ENCODE data around the gene MTHFSD. TPM values are rescaled to one million over a fixed set of nuclear protein-coding genes. Genes with fewer than 3 reads are reported as not detected.

MTHFSD gene
- total and polyA plus RNA-seq, 9 donors = 11.0 to 24.9 (median 21.8) TPM

GRCh38 chr16:86584071-86584685 is 29.1 kb upstream of the MTHFSD start:
- TF ChIP-seq CTCF (IDR thresholded peaks at IDR 0.05) (no peak), EP300 (IDR thresholded peaks at IDR 0.05) (no peak), POLR2A (IDR thresholded peaks at IDR 0.05) (no peak)
- intact Hi-C loops (cut with DNase I) = no loop called here
- no peak overlapping the region for H3K4me3 ChIP-seq
- no peaks in the 10 kb centered on the region for H3K27me3 ChIP-seq
- no peaks in the 10 kb centered on the region for H3K36me3 ChIP-seq
- H3K9me3 ChIP-seq = no peaks in the 10 kb centered on the region
- no peak overlapping the region for H3K27ac ChIP-seq
- no peaks in the 10 kb centered on the region for H3K4me1 ChIP-seq (ENCODE audit: insufficient read depth)
- DNase-seq = no peak
- WGBS, 3 donors = 75 to 93% (median 77%) methylated on average over 6 of the region's 6 CpGs

GRCh38 chr16:86581458-86581857 is 26.4 kb upstream of the MTHFSD start:
- TF ChIP-seq POLR2A (IDR thresholded peaks at IDR 0.05) (no peak), EP300 (IDR thresholded peaks at IDR 0.05) (no peak), CTCF (IDR thresholded peaks at IDR 0.05) (no peak)
- no peak overlapping the region for H3K4me3 ChIP-seq
- no peaks in the 10 kb centered on the region for H3K27me3 ChIP-seq
- intact Hi-C loops (cut with DNase I) = no loop called here
- DNase-seq = no peak
- H3K4me1 ChIP-seq (ENCODE audit: insufficient read depth) = no peaks in the 10 kb centered on the region
- no peak overlapping the region for H3K27ac ChIP-seq
- no peaks in the 10 kb centered on the region for H3K9me3 ChIP-seq
- no peaks in the 10 kb centered on the region for H3K36me3 ChIP-seq
- whole genome bisulfite sequencing, 3 donors = 65 to 68% (median 68%) methylated on average over 4 of the region's 4 CpGs

DNA sequence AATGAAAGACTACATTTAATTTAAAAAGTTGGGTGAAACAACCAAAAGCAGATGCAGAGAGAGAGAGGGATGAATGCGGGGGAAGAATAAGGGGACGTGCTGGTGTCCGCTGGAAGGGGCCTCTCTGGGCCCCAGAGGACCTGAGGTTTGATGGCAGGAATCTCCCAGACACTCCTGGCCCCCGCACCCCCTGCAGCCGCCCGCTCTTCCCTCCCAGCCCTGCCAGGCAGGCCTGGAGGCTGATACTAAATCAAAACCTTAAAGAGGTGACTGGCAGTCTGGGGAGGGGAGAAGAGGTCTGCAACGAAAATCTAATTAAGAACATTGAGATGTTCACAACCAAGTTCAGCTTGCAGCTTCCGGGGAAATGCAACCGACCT is 25.7 kb upstream of the MTHFSD start:
- Histone ChIP-seq H3K4me1 (ENCODE audit: insufficient read depth) (no peaks in the 10 kb centered on the region), H3K27me3 (no peaks in the 10 kb centered on the region), H3K9me3 (no peaks in the 10 kb centered on the region), H3K36me3 (no peaks in the 10 kb centered on the region), H3K4me3 (no peak overlapping the region), H3K27ac (no peak overlapping the region)
- TF ChIP-seq POLR2A (IDR thresholded peaks at IDR 0.05) (no peak), EP300 (IDR thresholded peaks at IDR 0.05) (no peak), CTCF (IDR thresholded peaks at IDR 0.05) (no peak)
- no peak for DNase-seq
- intact Hi-C loops (cut with DNase I) = no loop called here
- WGBS, 3 donors = 88 to 93% (median 90%) methylated on average over 9 of the region's 9 CpGs

DNA sequence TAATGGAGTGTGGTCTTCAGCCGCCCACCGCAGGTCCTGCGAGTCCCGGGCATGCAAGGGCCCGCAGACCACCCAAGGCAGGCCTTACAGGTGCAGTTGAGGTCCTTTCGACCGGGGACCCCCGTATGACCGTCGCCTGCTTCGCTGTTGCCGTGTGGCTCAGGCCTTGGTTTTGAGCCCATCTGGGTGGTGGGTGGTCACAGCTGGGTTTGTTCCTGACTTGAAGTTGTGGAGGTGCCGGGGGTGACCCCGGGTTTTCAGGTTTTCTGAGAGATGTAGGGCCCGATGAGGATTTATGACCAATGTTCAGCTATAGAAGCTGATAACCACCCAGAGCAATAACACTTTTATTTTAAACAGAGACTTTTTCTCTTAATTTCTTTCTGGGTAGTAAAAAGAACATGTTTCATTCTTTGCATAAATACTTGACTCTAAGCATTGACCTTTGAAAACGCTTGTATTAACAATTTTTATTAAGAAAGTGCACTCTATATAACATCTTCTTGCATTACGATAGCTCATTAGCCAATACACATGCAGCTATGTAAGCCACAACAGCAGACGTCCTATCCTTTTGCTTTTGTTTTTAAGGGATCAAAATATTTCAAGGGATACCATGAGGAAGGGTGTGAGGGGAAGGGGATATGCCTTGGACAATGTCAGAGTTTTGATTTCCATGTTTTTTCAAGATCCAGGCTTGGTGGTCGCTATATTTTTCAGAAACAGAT is 25.2 kb upstream of the MTHFSD start:
- WGBS, 3 donors = 66 to 77% (median 69%) methylated on average over 19 of the region's 19 CpGs
- no peak for DNase-seq
- H3K4me1 ChIP-seq (ENCODE audit: insufficient read depth) = no peaks in the 10 kb centered on the region
- TF ChIP-seq CTCF (IDR thresholded peaks at IDR 0.05) (no peak), POLR2A (IDR thresholded peaks at IDR 0.05) (no peak), EP300 (IDR thresholded peaks at IDR 0.05) (no peak)
- no peaks in the 10 kb centered on the region for H3K36me3 ChIP-seq
- H3K27me3 ChIP-seq = no peaks in the 10 kb centered on the region
- no peak overlapping the region for H3K4me3 ChIP-seq
- H3K27ac ChIP-seq = no peak overlapping the region
- intact Hi-C loops (cut with DNase I) = no loop called here
- H3K9me3 ChIP-seq = no peaks in the 10 kb centered on the region

Data from ovary (tissue), 9 donors.